NCI-H128 (cell line): ENCODE results near the gene FAM228B.

ENCODE experiments used
- DNase-seq: peaks from one replicate; lab custom pipeline; 2025; ENCODE audit not compliant: unreplicated experiment; lab: John Stamatoyannopoulos, UW

The FAM228B gene

DNA sequence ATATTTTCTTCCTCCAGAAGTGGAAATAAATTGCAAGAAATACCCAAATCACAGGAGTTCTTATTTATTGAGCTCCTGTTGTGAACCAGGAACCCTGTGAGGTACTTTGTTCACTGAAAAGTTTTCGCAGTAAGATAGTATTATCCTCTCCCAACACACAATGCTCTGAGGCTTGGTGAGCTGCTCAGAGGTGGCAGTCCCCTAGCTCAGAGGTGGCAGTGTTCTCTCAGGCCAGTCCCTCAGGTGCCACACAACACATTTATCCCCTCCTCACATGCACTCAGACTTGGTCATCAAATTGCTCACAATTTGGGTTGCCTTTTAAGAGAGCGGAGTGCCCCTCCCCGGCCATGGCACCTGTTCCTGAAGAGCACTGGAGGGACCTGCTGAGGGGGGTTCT, 77.5 kb downstream of the FAM228B start:
- DNase-seq, result no peak

DNA sequence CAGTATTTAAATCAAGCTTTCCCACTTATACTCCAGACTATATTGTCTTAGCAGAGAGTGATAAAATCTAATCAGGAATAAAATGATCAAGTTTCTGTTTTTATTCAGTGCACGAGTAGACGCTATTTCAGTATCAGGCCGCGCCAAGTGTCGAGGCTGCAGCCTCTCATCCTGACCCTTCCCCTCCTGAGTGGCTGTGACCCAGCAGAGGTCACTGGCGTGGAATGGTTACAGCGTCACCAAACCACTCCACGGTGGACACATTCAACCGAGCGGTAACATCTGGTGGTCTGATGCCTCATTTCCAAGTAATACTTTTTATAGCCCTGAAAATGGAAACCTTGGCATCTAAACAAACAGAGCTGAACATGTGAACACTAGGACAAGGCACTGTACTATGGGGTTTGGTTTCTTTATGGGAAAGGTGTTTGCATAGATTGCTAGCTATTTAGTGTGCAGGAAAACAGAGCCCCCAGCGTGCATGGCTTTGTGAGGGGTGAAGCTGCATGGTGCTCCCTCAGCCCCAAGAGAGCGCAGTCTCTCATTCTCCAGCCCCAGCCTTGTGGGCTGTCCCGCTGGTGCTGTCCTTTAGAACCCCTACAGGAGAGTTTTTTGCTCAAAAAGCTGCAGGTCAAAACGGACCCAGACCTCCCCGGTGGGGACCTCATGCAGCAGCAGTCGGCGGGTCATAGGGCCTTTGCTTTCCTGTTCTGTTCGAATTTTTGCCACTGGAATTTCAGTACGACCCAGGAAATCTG, 79.9 kb downstream of the FAM228B start:
- DNase-seq, result no peak

- no peak for DNase-seq
Observed at GRCh38 chr2:24203787-24204150, 80.5 kb downstream of the FAM228B start.

GRCh38 chr2:24204505-24204904, 81.2 kb downstream of the FAM228B start:
- no peak for DNase-seq

- no peak for DNase-seq
Observed at GRCh38 chr2:24205131-24205530, 81.9 kb downstream of the FAM228B start.

DNA sequence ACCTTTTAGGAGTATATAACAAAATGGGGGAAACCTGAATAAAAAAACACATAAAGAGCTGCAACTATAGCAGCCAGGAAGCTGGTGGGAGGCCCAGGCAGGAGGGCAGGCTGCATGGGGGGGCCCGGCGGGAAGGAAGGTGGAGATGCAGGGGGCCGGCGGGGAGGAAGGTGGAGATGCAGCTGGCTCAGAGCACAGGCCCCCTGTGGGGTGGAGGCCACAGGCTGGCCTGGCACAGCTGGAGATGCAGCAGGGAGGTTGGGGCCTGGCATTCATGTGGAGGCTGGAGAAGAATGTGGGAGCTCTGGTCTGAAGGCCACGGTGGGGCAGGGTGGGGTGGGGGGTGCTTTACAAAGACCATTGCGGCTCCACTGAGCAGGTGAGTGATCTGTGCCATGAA, 83.0 kb downstream of the FAM228B start:
- DNase-seq, result no peak

GRCh38 chr2:24206714-24207113, 83.4 kb downstream of the FAM228B start:
- no peak for DNase-seq

DNA sequence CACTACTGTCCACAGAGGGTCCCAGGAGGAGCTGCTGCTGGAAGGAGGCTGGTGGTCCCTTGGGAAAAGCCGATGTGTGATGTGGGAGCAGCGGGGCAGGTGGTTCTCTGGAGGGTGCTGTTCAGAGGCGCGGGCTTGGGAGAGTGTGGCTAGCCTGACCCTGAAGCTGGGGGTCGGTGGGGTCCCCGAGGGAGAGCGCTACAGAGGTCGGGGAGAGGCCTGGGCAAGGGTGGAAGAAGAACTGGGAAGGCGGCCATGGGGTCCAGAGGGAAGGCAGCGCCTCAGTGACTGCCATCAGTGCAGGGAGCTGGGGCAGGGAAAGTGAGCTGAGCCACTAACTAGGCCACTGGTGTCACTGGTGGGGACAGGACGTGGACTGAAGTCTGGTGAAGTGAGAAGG, 84.1 kb downstream of the FAM228B start:
- no peak for DNase-seq

GRCh38 chr2:24208490-24208889, 85.2 kb downstream of the FAM228B start:
- no peak for DNase-seq

- no peak for DNase-seq
Observed at GRCh38 chr2:24209389-24210105, 86.3 kb downstream of the FAM228B start.

- DNase-seq, result no peak
Observed at GRCh38 chr2:24210106-24210455, 86.8 kb downstream of the FAM228B start.

- no peak for DNase-seq
Observed at GRCh38 chr2:24210723-24211122, 87.5 kb downstream of the FAM228B start.

- DNase-seq, result no peak
Observed at GRCh38 chr2:24211408-24211807, 88.1 kb downstream of the FAM228B start.

- DNase-seq, result no peak
Observed at GRCh38 chr2:24214880-24215279, 91.6 kb downstream of the FAM228B start.
